Glomerular visceral epithelial cell (primary cell): ENCODE data around the gene ABCG1.

Experiments
- DNase-seq: peaks from one replicate; pipeline ENCODE4 v3.0.0-alpha.2; 2016; ENCODE audit errors: extremely low spot score

Gene ABCG1

GRCh38 chr21:42306366-42307035, 87.6 kb downstream of the ABCG1 start:
- DNase-seq, result no peak

GRCh38 chr21:42307106-42307505, 88.2 kb downstream of the ABCG1 start:
- DNase-seq, result no peak

- no peak for DNase-seq
Measured at GRCh38 chr21:42308161-42308913, 89.4 kb downstream of the ABCG1 start.

- DNase-seq, result no peak
Measured at GRCh38 chr21:42308914-42309752, 90.2 kb downstream of the ABCG1 start.

GRCh38 chr21:42309753-42310213, 90.8 kb downstream of the ABCG1 start:
- DNase-seq, result peak; percentile 37

- DNase-seq, result no peak
Measured at GRCh38 chr21:42310411-42311001, 91.6 kb downstream of the ABCG1 start.

- no peak for DNase-seq
Measured at GRCh38 chr21:42311160-42311559, 92.2 kb downstream of the ABCG1 start.

- DNase-seq, result no peak
Measured at GRCh38 chr21:42311816-42312625, 93.1 kb downstream of the ABCG1 start.

- no peak for DNase-seq
Measured at GRCh38 chr21:42312626-42313104, 93.7 kb downstream of the ABCG1 start.

GRCh38 chr21:42313501-42313969, 94.6 kb downstream of the ABCG1 start:
- no peak for DNase-seq

- no peak for DNase-seq
Measured at GRCh38 chr21:42314616-42315295, 95.8 kb downstream of the ABCG1 start.

GRCh38 chr21:42315296-42315891, 96.5 kb downstream of the ABCG1 start, which contains the start of gene TFF3:
TSS of gene TFF3 (minus strand) at chr21:42315409. CDS start at chr21:42315374, 35 bp downstream.
- DNase-seq, result no peak

GRCh38 chr21:42316891-42317290, 98.0 kb downstream of the ABCG1 start:
- DNase-seq, result no peak

GRCh38 chr21:42317341-42317741, 98.4 kb downstream of the ABCG1 start:
- no peak for DNase-seq

GRCh38 chr21:42317826-42318746, 99.1 kb downstream of the ABCG1 start:
- DNase-seq, result no peak

GRCh38 chr21:42319376-42319775, 100.4 kb downstream of the ABCG1 start:
- DNase-seq, result no peak

GRCh38 chr21:42319851-42320572, 101.1 kb downstream of the ABCG1 start:
- DNase-seq, result no peak

GRCh38 chr21:42320791-42321190, 101.9 kb downstream of the ABCG1 start:
- no peak for DNase-seq
